ENCODE data around the gene RBKS.

The RBKS gene

GRCh38 chr2:27831279-27832050, 58.7 kb downstream of the RBKS start:
- no peak for DNase-seq (ENCODE audit: low read depth)

GRCh38 chr2:27830656-27831055, 59.5 kb downstream of the RBKS start:
- DNase-seq (ENCODE audit: low read depth): no peak

GRCh38 chr2:27829791-27830190, 60.4 kb downstream of the RBKS start:
- no peak for DNase-seq (ENCODE audit: low read depth)

GRCh38 chr2:27828305-27828704, 61.9 kb downstream of the RBKS start:
- DNase-seq (ENCODE audit: low read depth): no peak

- no peak for DNase-seq (ENCODE audit: low read depth)
These were observed 65.8 kb downstream of the RBKS start for GRCh38 chr2:27824401-27824800.

GRCh38 chr2:27823569-27823968, 66.6 kb downstream of the RBKS start:
- no peak for DNase-seq (ENCODE audit: low read depth)

- no peak for DNase-seq (ENCODE audit: low read depth)
These were observed 67.1 kb downstream of the RBKS start for GRCh38 chr2:27823135-27823534.

- no peak for DNase-seq (ENCODE audit: low read depth)
These were observed 68.1 kb downstream of the RBKS start for GRCh38 chr2:27822049-27822448.

GRCh38 chr2:27815860-27816438, 74.2 kb downstream of the RBKS start:
- DNase-seq (ENCODE audit: low read depth): no peak

- no peak for DNase-seq (ENCODE audit: low read depth)
These were observed 75.4 kb downstream of the RBKS start for GRCh38 chr2:27814758-27815157.

GRCh38 chr2:27811768-27812167, 78.4 kb downstream of the RBKS start:
- DNase-seq (ENCODE audit: low read depth): no peak

- DNase-seq (ENCODE audit: low read depth): no peak
These were observed 79.7 kb downstream of the RBKS start for GRCh38 chr2:27810455-27810854.

- DNase-seq (ENCODE audit: low read depth): peak; percentile 59
These were observed 80.4 kb downstream of the RBKS start for GRCh38 chr2:27809761-27810241.

- DNase-seq (ENCODE audit: low read depth): no peak
These were observed 81.2 kb downstream of the RBKS start for GRCh38 chr2:27808984-27809383.

GRCh38 chr2:27808418-27808817, 81.8 kb downstream of the RBKS start:
- no peak for DNase-seq (ENCODE audit: low read depth)

GRCh38 chr2:27807476-27807875, 82.7 kb downstream of the RBKS start:
- no peak for DNase-seq (ENCODE audit: low read depth)

- DNase-seq (ENCODE audit: low read depth): no peak
These were observed 83.7 kb downstream of the RBKS start for GRCh38 chr2:27806311-27807059.

GRCh38 chr2:27805180-27805579, 85.0 kb downstream of the RBKS start:
- DNase-seq (ENCODE audit: low read depth): no peak

- no peak for DNase-seq (ENCODE audit: low read depth)
These were observed 86.0 kb downstream of the RBKS start for GRCh38 chr2:27804146-27804545.

- DNase-seq (ENCODE audit: low read depth): no peak
These were observed 87.1 kb downstream of the RBKS start for GRCh38 chr2:27803046-27803445.

- DNase-seq (ENCODE audit: low read depth): no peak
These were observed 87.6 kb downstream of the RBKS start for GRCh38 chr2:27802547-27802946.

GRCh38 chr2:27800856-27801255, 89.3 kb downstream of the RBKS start:
- DNase-seq (ENCODE audit: low read depth): no peak

- no peak for DNase-seq (ENCODE audit: low read depth)
These were observed 90.6 kb downstream of the RBKS start for GRCh38 chr2:27799646-27800010.
